HUES64 (cell line): ENCODE measurements around the gene SLC39A13.

Experiments
- H3K27ac ChIP-seq: 2 replicates; pipeline ENCODE4 v1.7.0; 2013; ENCODE audit warnings: low read depth, low read length, inconsistent platforms
- H3K27me3 ChIP-seq: 2 replicates; pipeline ENCODE4 v1.6.1; 2013; ENCODE audit warnings: mild to moderate bottlenecking, low read length; ENCODE audit not compliant: insufficient read depth
- H3K36me3 ChIP-seq: 2 replicates; pipeline ENCODE4 v1.6.1; 2013; ENCODE audit warnings: mild to moderate bottlenecking, low read length; ENCODE audit not compliant: insufficient read depth
- H3K4me1 ChIP-seq: 2 replicates; pipeline ENCODE4 v1.6.1; 2013; ENCODE audit warnings: mild to moderate bottlenecking, low read length, moderate library complexity; ENCODE audit not compliant: insufficient read depth
- H3K4me3 ChIP-seq: 2 replicates; pipeline ENCODE4 v1.5.1; 2013; ENCODE audit warnings: mild to moderate bottlenecking, low read length, moderate library complexity
- H3K9ac ChIP-seq: 2 replicates; pipeline ENCODE4 v1.6.1; 2013; ENCODE audit warnings: mild to moderate bottlenecking, low read depth, low read length
- H3K9me3 ChIP-seq: 2 replicates; pipeline ENCODE4 v1.6.1; 2013; ENCODE audit warnings: low read depth, low read length; ENCODE audit not compliant: insufficient read depth
- WGBS: fragments of 150-250, 120-280 bp; methylation state at CpG from one replicate; pipeline ENCODE4 v1.1.7; 2013; ENCODE audit warnings: missing lambda C conversion rate; 5-methylcytosine and 5-hydroxymethylcytosine counted together

SLC39A13 gene

GRCh38 chr11:47437218-47437745 lies 28.9 kb downstream of the SLC39A13 start:
- no peak overlapping the region for H3K4me3 ChIP-seq
- WGBS: 94% methylated on average over 10 of the region's 11 CpGs
- H3K36me3 ChIP-seq: no peaks in the 10 kb centered on the region
- no peaks in the 10 kb centered on the region for H3K9me3 ChIP-seq
- no peak overlapping the region for H3K27ac ChIP-seq
- H3K9ac ChIP-seq: no peak overlapping the region
- no peaks in the 10 kb centered on the region for H3K4me1 ChIP-seq
- no peaks in the 10 kb centered on the region for H3K27me3 ChIP-seq

GRCh38 chr11:47437746-47438418 lies 29.5 kb downstream of the SLC39A13 start:
- Histone ChIP-seq H3K27me3 (no peaks in the 10 kb centered on the region), H3K27ac (no peak overlapping the region)
- 86% methylated on average over 15 of the region's 16 CpGs for WGBS

GRCh38 chr11:47438721-47439120 lies 30.3 kb downstream of the SLC39A13 start:
- no peak overlapping the region for H3K27ac ChIP-seq
- 91% methylated on average over 18 of the region's 18 CpGs for WGBS
- no peaks in the 10 kb centered on the region for H3K9me3 ChIP-seq
- no peaks in the 10 kb centered on the region for H3K36me3 ChIP-seq
- H3K27me3 ChIP-seq: no peaks in the 10 kb centered on the region
- H3K4me3 ChIP-seq: no peak overlapping the region
- no peak overlapping the region for H3K9ac ChIP-seq
- H3K4me1 ChIP-seq: no peaks in the 10 kb centered on the region

More at GRCh38 chr11:47437746-47438418, 29.5 kb downstream of the SLC39A13 start:
- H3K36me3 ChIP-seq: no peaks in the 10 kb centered on the region
- no peak overlapping the region for H3K4me3 ChIP-seq
- no peaks in the 10 kb centered on the region for H3K9me3 ChIP-seq
- H3K4me1 ChIP-seq: no peaks in the 10 kb centered on the region
- no peak overlapping the region for H3K9ac ChIP-seq

GRCh38 chr11:47440054-47440476 lies 31.7 kb downstream of the SLC39A13 start:
- H3K9me3 ChIP-seq: no peaks in the 10 kb centered on the region
- WGBS: 69% methylated on average over 2 of the region's 2 CpGs

DNA sequence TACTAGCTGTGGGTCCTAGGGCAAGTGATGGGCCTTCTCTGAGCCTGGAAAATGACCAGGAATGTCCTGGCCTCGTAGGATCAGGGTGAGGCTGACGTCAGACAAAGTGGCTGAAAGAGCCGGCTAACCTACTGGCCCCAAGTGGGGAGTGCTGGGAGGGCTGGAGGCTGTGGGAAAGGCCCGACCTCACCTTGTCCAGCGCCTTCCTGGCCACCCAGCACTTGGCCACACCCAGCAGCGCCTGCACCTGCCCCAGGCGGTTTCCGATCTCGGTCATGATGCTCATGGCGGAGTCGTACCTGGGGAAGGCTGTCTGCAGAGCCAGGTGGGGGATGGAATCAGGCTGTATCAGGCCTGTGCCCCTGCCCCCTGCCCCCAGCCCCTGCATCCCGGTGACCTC lies 33.0 kb downstream of the SLC39A13 start:
- Histone ChIP-seq H3K9ac (no peak overlapping the region), H3K27me3 (no peaks in the 10 kb centered on the region), H3K36me3 (no peaks in the 10 kb centered on the region), H3K4me1 (no peaks in the 10 kb centered on the region), H3K27ac (no peak overlapping the region), H3K9me3 (no peaks in the 10 kb centered on the region), H3K4me3 (no peak overlapping the region)
- 95% methylated on average over 12 of the region's 12 CpGs for WGBS

More at GRCh38 chr11:47440054-47440476, 31.7 kb downstream of the SLC39A13 start:
- Histone ChIP-seq H3K4me3 (no peak overlapping the region), H3K36me3 (no peaks in the 10 kb centered on the region), H3K27ac (no peak overlapping the region), H3K27me3 (no peaks in the 10 kb centered on the region), H3K4me1 (no peaks in the 10 kb centered on the region), H3K9ac (no peak overlapping the region)

- Histone ChIP-seq H3K27me3 (no peaks in the 10 kb centered on the region), H3K9ac (no peak overlapping the region), H3K36me3 (no peaks in the 10 kb centered on the region), H3K27ac (no peak overlapping the region), H3K9me3 (no peaks in the 10 kb centered on the region), H3K4me1 (no peaks in the 10 kb centered on the region), H3K4me3 (no peak overlapping the region)
- 90% methylated on average over 8 of the region's 8 CpGs for WGBS
Observed at GRCh38 chr11:47442514-47442913, 34.1 kb downstream of the SLC39A13 start.

- H3K9me3 ChIP-seq: no peaks in the 10 kb centered on the region
- no peak overlapping the region for H3K27ac ChIP-seq
- no peaks in the 10 kb centered on the region for H3K27me3 ChIP-seq
- H3K4me1 ChIP-seq: no peaks in the 10 kb centered on the region
- no peaks in the 10 kb centered on the region for H3K36me3 ChIP-seq
- WGBS: 89% methylated on average over 12 of the region's 12 CpGs
- H3K4me3 ChIP-seq: no peak overlapping the region
- no peak overlapping the region for H3K9ac ChIP-seq
Observed at GRCh38 chr11:47443028-47443700, 34.8 kb downstream of the SLC39A13 start.

GRCh38 chr11:47443817-47444216 lies 35.4 kb downstream of the SLC39A13 start:
- Histone ChIP-seq H3K27ac (no peak overlapping the region), H3K9ac (no peak overlapping the region), H3K36me3 (no peaks in the 10 kb centered on the region), H3K27me3 (no peaks in the 10 kb centered on the region), H3K4me1 (no peaks in the 10 kb centered on the region), H3K4me3 (no peak overlapping the region), H3K9me3 (no peaks in the 10 kb centered on the region)
- WGBS: 95% methylated on average over 3 of the region's 3 CpGs

- Histone ChIP-seq H3K9ac (no peak overlapping the region), H3K27me3 (no peaks in the 10 kb centered on the region), H3K4me3 (no peak overlapping the region), H3K9me3 (no peaks in the 10 kb centered on the region), H3K4me1 (no peaks in the 10 kb centered on the region), H3K27ac (no peak overlapping the region), H3K36me3 (no peaks in the 10 kb centered on the region)
- 97% methylated on average over 4 of the region's 4 CpGs for WGBS
Observed at GRCh38 chr11:47445840-47446239, 37.5 kb downstream of the SLC39A13 start.

DNA sequence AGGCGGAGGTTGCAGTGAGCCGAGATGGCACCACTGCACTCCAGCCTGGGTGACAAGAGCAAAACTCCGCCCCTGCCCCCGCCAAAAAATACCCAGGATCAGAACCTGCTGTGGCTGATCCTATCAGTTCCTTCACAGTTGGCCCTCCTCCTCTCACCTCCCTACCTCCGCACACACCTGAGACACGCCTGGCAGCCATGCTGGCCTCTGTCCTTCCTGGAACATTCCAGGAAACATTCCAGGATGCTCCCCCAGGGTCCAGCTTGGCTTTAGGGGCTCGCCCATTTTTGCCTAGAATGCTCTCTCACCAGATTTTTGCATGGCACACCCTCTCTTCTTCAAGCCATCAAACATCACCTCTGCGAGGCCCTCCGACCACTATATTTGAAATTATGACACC lies 38.4 kb downstream of the SLC39A13 start:
- no peaks in the 10 kb centered on the region for H3K36me3 ChIP-seq
- no peak overlapping the region for H3K9ac ChIP-seq
- H3K4me1 ChIP-seq: no peaks in the 10 kb centered on the region
- no peaks in the 10 kb centered on the region for H3K27me3 ChIP-seq
- 93% methylated on average over 9 of the region's 9 CpGs for WGBS
- no peak overlapping the region for H3K4me3 ChIP-seq
- H3K27ac ChIP-seq: no peak overlapping the region
- no peaks in the 10 kb centered on the region for H3K9me3 ChIP-seq

DNA sequence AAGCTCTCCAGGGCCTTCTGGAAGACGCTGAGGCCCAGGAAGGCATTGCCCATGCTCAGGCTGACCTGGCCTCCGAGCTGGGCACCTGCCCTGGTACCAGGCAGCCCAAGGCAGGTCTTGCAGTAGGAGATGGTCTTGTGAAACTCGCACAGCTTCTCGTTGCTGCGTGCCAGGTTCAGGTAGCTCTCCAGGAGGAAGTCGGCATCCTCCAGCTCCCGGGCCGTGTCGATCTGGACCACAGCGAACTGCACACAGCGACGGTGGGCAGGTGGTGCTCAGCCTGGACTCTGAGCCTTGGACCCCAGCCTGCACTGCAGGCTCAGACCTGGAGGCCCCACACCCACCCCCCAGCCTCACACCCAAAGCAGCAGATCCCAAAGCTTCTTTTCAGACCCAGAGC lies 39.5 kb downstream of the SLC39A13 start:
- H3K27me3 ChIP-seq: no peaks in the 10 kb centered on the region

More for the DNA sequence above, 39.5 kb downstream of the SLC39A13 start:
- H3K4me3 ChIP-seq: no peak overlapping the region
- WGBS: 93% methylated on average over 12 of the region's 12 CpGs
- H3K9me3 ChIP-seq: no peaks in the 10 kb centered on the region
- no peak overlapping the region for H3K27ac ChIP-seq
- no peak overlapping the region for H3K9ac ChIP-seq
- H3K36me3 ChIP-seq: no peaks in the 10 kb centered on the region
- H3K4me1 ChIP-seq: no peaks in the 10 kb centered on the region
